Right lobe of liver (tissue), 4 donors: ENCODE results near the gene AGR3.

Experiments
- CTCF ChIP-seq, 4 donors: fragments of 200-600 bp in 3 of 4; fragments of 450-650 bp in 1 of 4; IDR thresholded peaks; one replicate each; pipeline versions ENCODE4 v1.5.1 to v1.8.0; 2016 to 2022; ENCODE audit warnings: antibody characterized with exemption in 4 of 4, mild to moderate bottlenecking in 2 of 4
- POLR2A ChIP-seq: fragments of 450-650 bp; IDR thresholded peaks from one replicate; pipeline ENCODE4 v1.6.1; 2017; ENCODE audit warnings: antibody characterized with exemption, mild to moderate bottlenecking
- donor health status: DM: no; HTN: no; CAD: no.
- donor health status: DM: no; HTN: no; CAD: no.
- donor health status: DM: no; HTN: yes; CAD: no.

DNA sequence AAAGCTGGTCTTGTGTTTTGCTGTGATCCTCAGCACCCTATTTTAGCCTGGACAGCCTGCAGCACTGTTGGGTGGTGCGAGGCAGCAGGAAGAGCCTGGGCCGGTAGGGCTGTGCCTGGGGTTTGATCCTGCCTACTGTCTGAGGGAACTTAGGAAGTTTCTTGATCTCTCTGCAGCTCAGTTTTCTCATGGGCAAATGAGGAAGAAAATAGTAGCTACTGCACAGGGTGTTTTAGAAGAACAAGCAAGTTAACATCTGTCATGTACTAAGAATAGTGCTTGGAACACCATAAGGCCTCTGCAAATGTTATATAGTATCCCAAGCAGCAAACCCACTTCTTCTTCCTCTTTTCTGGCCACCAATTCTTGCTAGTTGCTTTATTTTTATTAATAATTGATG lies 65.0 kb downstream of the AGR3 start:
- no peak for TF ChIP-seq CTCF (IDR thresholded peaks at IDR 0.05)
- TF ChIP-seq POLR2A, result no peak
